GM12891 (cell line): ENCODE results near the gene KRTAP10-7.

ENCODE experiments used
- PAX5 ChIP-seq: IDR thresholded peaks from 2 replicates; pipeline ENCODE4 v1.6.1; 2011; ENCODE audit warnings: low read length, moderate library complexity, mild to moderate bottlenecking; ENCODE audit not compliant: insufficient read depth, severe bottlenecking
- POLR2A ChIP-seq: IDR thresholded peaks from 2 replicates; pipeline ENCODE4 v1.6.1; 2011; ENCODE audit warnings: low read depth, low read length, control low read depth
- POLR2AphosphoS5 ChIP-seq: IDR thresholded peaks from 2 replicates; pipeline ENCODE4 v1.6.1; 2011; ENCODE audit warnings: low read depth, low read length, control low read depth
- TAF1 ChIP-seq: IDR thresholded peaks from 2 replicates; pipeline ENCODE4 v1.6.1; 2011; ENCODE audit warnings: low read depth, low read length, control low read depth

DNA sequence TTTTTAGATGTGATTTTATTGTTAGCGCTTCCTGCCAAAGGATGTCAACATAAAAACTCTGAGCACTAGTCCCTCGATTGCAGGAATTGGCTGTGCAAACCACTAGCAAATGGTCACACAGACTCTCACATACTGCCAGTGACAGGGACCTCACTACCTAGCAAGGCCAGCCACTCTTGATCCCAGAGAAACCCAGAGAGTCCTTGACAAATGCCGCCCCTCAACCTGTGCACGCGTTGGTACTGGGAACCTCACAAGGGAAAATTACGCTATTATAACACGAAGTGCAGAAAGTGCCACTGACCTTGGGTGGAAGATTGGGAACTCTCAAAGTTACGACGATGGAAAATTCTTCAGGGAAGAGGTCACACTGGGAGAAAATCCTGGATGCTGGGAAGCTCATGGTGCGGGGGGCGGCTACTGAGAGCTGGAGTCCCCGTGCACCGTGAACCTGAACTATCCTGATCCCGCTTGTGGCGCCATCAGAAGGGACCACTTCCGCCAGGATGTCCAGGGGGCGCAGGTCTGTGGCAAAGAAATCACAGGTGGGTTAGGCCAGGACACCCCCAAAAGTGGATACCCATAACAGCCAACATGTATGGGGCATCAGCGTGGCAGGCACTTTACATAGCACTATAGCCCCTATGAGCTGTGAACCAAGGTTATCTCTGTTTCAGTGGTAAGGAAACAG lies 32.8 kb upstream of the KRTAP10-7 start:
- TF ChIP-seq TAF1 (no peak), POLR2AphosphoS5 (no peak), POLR2A (no peak), PAX5 (no peak)
